GM18868 (cell line): ENCODE results near the gene MESP1.

Experiments
- ATAC-seq: cut with Tn5 transposase; IDR thresholded peaks from one replicate; pipeline ENCODE4 v1.9.1; 2021; ENCODE audit warnings: mild to moderate bottlenecking, moderate library complexity; ENCODE audit not compliant: unreplicated experiment

MESP1 gene

DNA sequence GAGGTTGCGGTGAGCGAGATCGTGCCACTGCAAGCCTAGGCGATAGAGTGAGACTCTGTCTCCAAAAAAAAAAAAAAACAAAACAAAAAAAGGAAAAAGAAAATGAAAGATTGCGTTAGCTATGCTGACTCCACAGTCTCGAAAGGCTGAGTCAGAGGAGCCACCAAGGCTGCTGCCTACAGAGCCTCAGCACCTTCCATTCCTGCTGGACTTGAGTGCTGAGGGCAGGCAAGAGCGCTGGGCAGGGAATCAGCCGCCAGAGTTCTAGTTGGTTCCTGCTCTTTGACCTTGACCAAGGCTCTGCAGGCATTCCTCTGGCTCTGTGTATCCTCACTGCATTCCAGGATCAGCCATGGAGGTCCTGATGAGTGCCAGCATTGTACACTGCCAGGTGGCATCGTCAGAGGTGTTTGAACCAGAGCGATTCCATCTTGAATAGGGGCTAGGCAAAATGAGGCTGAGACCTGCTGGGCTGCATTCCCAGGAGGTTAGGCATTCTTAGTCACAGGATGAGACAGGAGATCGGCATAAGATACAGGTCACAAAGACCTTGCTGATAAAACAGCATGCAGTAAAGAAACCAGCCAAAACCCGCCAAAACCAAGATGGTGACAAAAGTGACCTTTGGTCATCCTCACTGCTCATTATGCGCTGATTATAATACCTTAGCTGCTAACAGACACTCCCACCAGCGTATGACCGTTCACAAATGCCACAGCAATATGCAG lies 31.0 kb upstream of the MESP1 start:
- ATAC-seq: no peak

GRCh38 chr15:89781055-89781454 lies 30.0 kb upstream of the MESP1 start:
- ATAC-seq: peak; percentile 49

DNA sequence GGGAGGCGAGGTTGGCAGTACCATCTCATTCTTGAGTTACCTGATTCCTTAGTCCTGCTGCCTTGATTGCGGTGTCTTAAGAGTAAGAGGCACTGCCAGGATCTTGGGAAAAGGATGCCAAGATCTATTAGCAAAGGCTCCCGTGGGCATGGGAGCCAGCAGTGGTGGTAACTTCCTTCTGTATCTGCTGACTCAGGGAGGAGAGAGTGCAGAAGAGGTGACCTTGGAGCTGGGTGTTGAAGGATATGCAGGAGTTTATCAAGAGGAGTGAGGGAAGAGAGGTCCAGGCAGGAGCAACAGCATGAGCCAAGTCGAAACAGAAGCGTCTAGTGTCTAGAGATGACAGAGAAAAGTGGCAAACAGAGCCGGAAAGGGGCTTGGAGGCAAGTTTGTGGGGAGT lies 29.6 kb upstream of the MESP1 start:
- no peak for ATAC-seq

- no peak for ATAC-seq
These were observed 27.8 kb upstream of the MESP1 start for GRCh38 chr15:89778861-89779260.

DNA sequence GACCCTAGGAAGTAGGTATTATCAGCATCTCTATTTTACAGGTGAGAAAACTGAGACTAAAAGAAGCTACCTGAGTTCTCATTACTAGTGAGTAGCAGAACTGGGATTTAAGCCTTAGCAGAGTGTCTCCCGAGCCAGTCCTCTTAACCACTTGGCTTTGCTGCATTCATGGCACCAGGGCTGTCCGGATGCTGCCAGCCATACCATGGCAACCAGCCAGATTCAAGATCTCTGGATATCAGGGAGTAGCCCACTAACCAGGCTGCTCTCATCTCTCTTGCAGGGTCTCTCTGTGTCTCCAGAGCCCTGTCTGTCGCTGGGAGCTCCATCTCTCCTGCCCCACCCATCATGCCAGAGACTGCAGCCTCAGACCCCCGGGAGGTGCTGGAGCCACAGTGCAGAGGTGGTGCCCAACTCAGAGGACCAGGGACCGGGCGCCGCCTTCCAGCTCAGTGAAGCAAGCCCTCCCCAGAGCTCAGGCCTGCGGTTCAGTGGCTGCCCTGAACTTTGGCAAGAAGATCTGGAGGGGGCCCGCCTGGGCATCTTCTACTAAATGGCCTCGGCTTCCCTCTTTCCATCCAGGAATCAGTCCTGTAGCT lies 26.8 kb upstream of the MESP1 start:
- ATAC-seq: no peak

DNA sequence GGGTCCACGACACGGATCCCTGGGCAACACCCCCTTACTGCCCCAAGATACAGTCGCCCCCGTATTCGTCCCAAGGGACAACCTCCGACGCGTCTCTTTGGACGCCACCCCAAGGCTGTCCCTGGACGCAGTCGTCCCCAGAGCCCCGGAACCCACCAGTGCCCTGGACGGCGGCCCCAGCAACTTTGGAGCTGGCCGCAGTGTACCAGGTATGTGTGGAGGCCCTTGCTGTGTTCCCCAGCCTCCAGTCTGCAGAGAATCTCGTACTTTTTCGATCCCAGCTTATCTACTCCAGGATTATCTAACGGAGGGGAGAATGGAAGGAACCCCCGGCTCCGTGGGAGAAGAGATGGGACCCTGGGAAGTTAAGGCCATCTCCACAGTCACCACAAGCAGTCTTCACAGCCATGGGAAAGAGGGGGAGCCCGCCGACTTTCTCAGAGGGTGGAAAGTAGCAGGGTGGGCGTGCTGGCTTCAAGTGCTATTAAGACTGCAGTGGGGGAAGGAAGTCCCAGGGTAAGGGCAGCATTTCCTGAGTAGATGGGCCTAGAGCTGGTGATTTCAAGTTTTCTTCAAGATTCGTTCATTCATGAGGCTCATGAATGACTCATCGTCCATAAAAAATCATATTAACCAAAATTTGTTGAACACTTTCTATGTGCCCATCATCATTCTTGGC lies 26.2 kb upstream of the MESP1 start:
- no peak for ATAC-seq

DNA sequence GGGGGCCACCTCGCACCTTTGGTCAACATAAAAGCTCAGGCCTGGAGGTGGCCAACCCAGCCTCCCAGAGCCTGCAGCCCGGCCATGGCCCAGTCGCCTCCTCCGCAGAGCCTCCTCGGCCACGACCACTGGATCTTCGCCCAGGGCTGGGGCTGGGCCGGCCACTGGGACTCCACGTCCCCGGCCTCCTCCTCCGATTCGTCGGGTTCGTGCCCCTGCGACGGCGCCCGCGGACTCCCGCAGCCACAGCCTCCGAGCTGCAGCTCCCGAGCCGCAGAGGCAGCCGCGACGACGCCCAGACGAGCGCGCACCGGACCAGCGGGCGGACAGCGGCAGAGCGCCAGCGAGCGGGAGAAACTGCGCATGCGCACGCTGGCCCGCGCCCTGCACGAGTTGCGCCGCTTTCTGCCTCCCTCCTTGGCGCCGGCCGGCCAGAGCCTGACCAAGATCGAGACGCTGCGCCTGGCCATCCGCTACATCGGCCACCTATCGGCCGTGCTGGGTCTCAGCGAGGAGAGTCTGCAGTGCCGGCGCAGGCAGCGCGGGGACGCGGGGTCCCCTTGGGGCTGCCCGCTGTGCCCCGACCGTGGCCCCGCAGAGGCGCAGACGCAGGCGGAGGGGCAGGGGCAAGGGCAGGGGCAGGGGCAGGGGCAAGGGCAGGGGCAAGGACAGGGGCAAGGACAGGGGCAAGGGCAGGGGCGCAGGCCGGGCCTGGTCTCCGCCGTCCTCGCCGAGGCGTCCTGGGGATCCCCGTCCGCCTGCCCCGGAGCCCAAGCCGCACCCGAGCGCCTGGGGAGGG lies 25.4 kb upstream of the MESP1 start, which contains the start of gene MESP2:
Gene MESP2, plus strand, starts transcription at position 59 of the 799 bp plus-strand sequence. Its CDS starts 26 bp downstream, at position 85.
- ATAC-seq: no peak

DNA sequence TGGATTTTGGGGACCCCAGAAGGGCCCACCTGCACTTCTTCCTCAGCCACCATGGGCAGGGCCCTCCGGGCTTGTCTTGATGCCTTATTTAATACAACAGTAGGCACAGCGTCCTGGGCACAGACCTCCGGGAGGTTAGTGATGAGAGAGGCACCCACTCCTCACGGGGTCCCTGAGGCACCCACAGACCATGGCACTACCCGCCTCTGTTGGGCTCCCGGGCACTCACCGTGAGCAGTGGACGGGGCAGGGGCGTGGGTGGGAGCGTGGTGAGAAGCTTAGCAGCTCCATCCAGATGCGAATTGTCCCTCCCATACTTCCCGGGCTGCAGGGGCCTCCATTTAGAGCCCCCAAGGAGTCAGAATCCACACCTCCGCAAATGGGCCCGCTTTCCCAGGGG lies 24.8 kb upstream of the MESP1 start:
- ATAC-seq: no peak

DNA sequence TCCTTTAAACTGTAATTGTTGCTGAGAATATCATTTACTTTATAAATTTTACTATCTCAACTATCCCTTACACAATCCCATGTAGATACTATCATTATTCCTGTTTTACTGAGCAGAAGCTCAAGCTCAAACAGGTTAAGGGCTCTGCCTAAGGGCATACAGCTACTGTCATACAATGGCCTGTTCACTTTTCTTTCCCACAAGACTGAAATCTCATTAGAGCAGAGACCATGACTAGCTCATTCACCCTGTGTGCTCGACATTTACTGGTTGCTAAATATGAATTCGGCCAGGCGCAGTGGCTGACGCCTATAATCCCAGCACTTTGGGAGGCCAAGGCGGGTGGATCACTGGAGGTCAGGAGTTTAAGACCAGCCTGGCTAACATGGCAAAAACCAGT lies 23.4 kb upstream of the MESP1 start:
- ATAC-seq: no peak

DNA sequence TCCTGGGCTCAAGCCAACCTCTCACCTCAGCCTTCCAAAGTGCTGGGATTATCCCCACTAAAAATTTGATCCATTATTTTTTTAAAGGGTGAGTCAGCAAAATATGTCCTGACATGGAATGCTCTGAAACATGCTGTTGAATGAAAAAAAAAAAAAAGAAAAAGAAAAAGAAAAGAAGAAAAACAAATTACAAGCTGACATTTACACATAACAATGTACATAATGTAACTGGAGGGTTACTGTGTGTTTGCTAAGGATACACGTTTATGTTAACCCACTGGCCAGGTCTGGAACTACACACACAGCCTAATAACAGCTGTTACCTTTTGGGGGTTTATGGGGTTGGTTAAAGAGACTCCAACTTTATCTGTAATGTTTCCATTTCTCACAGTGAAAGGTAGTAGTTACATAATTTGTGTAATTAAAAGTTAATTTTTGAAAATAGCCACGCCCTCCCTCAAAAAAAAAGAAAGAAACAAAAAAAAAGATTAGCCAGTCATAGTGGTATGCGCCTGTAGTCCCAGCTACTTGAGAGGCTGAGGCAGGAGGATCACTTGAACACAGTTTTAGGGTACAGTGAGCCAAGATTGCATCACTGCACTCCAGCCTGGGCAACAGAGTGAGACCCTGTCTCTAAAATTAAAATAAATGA lies 22.0 kb upstream of the MESP1 start:
- ATAC-seq: no peak

GRCh38 chr15:89770041-89770440 lies 19.0 kb upstream of the MESP1 start:
- no peak for ATAC-seq

- no peak for ATAC-seq
These were observed 18.3 kb upstream of the MESP1 start for GRCh38 chr15:89769366-89769765.

DNA sequence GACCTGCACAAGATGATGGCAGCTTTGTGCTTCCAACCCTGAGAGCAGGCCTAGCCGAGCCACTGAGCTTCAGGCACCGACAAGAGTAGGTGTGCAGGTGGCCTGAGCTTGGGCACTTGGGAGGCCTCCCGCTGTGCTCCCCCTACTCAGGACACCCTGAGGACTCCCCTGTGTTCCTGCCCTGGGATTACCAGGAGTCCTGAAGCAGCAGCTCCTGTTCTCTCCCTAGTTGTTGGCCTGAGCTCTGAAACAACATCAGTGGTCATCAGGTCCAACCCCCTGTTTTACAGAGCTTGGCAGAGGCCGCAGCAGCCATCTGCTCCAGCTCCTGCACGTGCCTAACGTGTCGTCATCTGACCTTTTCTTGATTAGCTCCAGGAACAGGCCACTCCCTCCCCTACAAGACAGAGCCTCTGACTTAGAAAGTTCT lies 17.0 kb upstream of the MESP1 start:
- no peak for ATAC-seq

DNA sequence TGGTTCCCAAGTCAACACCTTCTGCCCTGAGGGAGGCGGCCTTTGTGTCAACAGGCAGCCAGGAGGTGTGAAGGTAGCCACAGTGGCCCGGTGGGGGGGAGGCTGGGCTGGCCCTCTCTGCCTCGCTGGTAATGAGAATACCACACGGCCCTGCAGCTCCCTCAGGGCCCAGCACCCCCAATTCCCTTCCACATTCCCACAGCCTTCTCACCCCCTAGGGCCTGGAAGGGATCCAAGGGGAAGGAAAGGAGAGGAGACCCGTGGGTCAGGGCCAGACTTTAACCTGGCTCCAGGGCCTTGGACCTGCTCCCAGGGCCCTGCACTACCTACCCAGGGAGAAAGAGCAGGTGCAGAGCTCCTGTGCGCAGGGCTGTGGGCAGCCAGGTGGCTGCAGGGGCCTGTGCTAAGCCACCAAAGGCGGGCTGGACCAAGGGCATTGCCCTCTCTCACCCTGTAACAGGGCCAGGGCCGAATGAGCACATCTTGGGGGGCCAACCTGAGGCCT lies 16.4 kb upstream of the MESP1 start:
- no peak for ATAC-seq

- no peak for ATAC-seq
These were observed 15.6 kb upstream of the MESP1 start for GRCh38 chr15:89766357-89767311.

GRCh38 chr15:89765694-89766093 lies 14.6 kb upstream of the MESP1 start:
- ATAC-seq: no peak

DNA sequence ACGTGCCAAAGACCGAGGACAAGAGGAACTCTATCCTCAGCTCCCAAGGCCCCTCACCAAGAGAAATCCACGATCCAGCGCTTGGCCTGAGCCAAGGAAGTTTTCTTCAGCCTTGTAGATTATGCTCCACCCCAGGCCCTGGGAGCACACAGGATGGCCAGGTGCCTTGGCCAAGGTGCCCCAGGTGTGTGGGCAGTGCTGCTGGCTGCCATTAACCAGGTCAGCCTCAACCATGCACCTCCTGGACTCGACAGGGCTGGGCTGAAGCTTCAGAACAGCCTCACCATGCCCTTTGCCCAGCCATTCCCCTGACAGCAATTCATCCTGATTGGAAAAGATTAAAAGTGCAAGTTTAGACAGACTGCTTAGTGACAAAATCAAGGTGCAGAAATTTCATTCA lies 10.9 kb upstream of the MESP1 start:
- no peak for ATAC-seq

- no peak for ATAC-seq
These were observed 10.2 kb upstream of the MESP1 start for GRCh38 chr15:89761009-89761831.
